GM19452 (cell line): Measurements from ENCODE around the gene POP5.
"Not testable (repeated sequence)": the region's sequence is repeated elsewhere in the genome, so short reads cannot be mapped to it uniquely, and the experiment has no call there.

Experiments used
- ATAC-seq: cut with Tn5 transposase; IDR thresholded peaks from one replicate; pipeline ENCODE4 v1.9.1; 2021; ENCODE audit not compliant: unreplicated experiment

Gene POP5, protein sequence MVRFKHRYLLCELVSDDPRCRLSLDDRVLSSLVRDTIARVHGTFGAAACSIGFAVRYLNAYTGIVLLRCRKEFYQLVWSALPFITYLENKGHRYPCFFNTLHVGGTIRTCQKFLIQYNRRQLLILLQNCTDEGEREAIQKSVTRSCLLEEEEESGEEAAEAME

DNA sequence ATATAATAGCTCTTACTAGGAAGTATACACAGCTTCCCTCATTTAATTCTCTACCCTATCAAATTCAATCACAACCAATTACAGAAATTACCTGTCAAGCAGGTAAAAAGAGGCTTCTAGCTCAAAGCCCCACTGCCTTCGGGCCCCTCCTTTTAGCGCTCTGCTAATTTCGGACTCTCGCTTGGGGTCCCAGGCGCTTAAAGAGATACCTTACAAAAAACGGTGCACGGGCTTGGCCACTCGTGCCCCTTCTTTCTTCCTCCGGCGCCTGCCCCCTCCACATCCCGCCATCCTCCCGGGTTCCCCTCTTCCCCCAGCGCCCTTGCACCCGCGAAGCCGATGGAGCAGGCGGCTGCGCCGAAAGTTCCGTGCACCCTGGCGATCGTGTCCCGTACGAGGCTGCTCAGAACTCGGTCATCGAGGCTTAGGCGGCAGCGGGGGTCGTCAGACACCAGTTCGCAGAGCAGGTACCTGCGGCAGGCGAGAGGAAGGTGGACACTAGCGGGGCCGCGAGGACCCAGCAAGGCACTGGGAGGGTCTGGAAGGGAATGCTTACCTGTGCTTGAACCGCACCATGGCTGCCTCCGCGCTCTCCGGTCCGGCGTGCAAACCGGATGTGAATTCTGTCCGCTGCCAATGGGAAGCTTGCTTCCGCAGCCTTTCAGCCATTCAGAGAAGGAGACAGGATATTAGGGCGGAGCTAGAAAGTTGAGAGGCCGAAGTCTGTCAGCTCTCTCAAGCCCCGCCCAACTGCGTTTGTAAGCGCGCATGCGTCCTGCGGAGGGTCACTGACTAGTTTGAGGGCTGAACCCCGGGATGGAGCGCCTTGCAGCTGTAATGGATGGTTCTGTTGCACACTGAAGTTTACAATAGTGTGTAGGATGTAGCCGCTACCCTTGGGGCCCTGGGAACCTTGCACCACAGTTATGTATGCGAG is at the start of gene POP5:
TSS of gene POP5 (minus strand) at position 616 of the 937 bp plus-strand sequence. CDS start at position 576, 40 bp downstream.
- ATAC-seq: peak; percentile 90

DNA sequence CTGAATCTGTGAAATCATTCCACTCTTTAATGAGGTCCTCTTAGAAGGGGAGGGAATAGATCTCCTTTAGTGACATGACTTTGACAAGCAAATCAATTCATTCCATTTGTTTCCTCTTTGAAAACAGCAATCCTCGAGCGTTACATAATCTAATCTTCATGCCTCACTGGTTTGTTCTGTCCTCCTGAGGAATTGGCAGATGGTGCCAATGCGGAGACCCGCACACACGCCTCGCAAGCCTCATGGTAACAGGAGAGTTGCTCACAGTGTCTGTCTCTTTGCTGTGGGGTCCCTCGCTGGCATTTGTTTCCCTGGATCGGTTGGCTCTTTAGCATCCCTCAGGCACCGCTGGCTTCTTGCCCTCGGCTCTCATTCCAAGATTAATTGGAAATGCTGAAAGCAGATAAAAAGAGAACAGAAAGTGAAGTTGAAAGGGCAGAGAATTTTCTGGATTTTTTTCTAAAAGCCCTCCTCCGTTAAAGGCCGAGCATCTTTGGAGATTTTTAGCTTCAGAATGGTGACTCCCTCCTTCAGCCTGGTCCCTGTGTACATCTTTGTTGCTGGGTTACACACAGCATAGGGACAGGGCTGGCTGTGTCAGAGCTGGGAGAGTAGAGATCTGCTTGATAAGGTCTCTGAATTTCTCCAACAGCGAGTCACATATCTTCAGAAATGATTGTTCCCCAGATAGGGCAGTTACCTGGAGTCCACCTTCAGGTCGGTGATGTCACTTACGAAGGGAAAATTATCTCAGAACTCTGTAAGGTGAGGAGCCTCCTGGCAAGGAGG is 49.1 kb upstream of the POP5 start:
- no peak for ATAC-seq

DNA sequence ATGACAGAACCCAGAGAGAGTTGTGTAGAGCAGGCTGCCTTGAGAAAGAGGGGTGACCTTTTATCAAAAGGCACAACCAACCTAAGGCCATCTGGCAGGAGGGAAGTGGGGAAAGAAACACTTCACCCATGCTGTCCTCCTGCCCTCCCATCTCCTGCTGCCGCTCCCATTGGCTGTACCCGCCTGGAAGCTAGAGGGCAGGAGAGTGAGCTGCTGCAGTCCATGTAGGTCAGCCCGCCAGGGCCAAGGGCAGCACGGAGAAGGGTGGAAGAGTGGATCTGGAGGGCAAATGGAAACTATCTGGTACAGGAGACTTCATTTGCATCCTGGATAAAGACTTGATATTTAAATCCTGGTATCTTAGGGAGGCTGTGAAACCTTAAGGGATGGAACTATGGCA is 47.7 kb upstream of the POP5 start:
- ATAC-seq: no peak

DNA sequence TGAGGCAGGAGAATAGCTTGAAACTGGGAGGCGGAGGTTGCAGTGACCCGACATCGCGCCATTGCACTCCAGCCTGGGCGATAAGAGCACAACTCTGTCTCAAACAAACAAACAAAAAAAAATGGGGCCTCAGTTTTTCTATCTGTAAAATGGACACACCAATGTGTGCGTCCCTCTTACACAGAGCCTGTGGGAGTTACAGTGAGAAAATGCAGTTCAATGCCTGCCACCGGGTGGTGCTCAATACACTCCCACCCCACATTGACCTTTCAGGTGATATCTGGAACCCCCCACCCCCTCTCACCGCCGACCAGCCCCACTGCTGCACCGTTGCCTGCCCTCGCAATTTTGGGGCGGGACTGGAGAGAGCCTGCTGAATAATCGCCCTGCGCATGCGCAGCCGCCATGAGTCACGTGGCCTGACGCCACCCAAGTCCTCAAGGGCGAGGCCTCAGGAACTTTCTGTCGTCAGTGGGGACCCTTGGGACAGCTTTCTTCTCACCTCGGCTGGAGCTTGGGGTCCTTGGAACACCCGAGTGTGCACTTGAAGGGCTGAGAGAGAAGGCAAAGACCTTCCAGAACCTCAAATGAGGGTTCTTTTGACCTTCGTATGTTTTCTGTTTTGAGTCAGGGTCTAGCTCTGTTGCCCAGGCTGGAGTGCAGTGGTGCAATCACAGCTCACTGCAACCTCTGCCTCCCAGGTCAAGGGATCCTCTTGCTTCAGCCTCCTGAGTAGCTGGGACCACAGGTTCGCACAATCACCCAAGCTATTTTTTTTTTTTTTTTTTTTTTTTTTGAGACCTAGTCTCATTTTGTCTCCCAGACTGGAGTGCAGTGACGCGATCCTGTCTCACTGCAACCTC is 44.6 kb upstream of the POP5 start:
- ATAC-seq: no peak

DNA sequence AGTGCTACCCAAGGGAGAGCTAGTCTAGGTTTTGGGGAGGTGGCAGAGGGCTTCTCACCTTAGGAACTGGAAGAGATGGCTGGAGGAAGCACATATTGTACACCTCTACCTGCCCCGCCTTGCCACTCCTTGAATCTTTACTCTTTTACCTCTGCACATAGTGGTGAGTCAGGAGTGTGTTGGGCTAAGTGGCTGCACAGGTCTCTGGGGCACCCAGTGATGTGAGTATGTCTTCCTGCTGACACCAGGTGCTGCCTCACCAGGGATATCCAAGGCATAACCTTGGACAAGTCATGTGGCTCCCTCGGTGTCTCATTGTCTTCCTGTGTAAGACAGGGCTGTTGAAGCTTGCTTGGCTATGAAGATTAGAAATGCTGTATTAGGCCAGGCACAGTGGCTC is 39.4 kb upstream of the POP5 start:
- no peak for ATAC-seq

DNA sequence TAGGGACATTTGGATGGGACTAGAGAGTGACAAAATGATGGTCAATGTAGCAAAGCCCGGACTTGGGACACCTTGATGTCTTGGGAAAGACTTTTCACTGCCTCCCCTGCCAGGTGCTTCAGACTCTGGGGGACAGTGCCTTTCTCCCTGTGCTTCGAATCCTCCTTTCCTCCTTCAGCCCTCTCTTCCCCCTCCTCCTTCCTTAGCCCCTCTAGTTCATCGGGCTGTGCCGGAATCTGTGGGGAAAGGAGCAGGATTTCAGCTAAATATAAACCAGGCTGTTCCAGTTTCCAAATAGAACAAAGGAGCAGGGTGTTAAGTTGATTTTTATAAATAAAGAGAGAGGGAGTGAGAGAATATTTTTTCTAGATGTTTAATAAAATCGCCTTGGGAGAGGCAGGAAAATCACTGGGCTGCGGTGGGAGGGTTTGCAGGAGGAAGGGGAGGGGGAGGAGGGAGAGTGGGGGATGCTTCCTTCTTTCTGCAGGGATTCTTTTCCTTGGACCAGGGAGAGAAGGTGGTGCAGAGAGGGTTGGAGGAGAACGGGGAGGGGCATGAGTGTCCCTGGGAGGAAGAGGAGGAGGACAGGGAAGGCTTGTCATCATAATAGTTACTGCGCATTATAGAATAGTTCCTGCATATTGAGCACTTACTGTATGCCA is 37.9 kb upstream of the POP5 start:
- no peak for ATAC-seq

DNA sequence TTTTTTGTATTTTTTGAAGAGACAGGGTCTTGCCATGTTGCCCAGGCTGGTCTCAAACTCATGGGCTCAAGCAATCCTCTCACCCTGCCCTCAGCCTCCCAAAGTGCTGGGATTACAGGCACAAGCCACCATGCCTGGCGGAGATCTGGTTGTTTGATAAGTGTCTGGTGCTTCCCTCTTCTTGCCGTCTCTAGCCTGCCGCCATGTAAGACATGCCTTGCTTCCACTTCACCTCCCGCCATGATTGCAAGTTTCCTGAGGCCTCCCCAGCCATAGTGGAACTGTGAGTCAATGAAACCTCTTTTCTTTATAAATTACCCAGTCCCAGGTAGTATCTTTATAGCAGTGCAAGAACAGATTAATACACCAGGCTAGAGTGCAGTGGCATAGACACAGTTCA is 36.6 kb upstream of the POP5 start:
- ATAC-seq: not testable (repeated sequence)

DNA sequence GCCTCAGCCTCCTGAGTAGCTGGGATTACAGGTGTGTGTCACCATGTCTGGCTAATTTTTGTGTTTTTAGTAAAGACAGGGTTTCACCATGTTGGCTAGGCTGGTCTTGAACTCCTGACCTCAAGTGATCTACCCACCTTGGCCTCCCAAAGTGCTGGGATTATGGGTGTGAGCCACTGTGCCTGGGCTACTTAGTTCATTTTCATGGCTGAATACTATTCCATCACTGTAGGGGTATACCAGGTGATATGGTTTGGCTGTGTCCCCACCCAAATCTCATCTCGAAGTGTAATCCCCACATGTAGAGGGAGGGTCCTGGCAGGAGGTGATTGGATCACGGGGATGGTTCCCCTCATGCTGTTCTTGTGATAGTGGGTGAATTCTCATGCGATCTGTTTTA is 36.0 kb upstream of the POP5 start:
- not testable (repeated sequence) for ATAC-seq

DNA sequence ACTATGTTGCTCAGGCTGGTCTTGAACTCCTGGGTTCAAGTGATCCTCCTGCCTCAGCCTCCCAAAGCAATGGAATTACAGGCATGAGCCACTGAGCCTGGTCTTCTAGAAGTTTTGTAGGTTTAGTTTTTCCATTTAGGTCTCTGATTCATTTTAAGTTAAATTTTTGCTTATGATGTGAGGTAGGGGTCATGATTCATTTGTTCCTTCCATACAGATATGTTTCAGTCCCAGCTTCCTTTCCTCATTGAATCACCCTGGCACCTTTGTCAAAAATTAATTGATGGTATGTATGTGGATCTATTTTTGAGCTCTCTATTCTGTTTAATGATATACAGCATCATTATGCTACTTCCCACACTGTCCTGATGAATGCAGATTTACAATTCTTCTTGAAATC is 33.6 kb upstream of the POP5 start:
- no peak for ATAC-seq

DNA sequence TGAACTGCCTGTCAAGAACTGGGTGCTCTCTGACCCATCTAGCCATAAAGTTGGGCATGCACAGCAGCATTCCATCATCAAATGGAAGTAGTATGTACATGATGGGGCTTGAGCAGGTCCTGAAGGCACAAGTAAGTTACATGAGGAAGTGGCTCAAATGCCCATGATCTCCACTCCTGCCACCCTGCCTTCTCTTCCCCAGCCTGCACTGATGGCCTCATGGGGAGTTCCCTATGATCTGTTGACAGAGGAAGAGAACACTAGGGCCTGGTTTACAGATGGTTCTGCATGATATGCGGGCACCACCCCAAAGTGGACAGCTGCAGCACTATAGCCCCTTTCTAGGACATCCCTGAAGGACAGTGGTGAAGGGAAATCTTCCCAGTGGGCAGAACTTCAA is 30.3 kb upstream of the POP5 start:
- ATAC-seq: not testable (repeated sequence)

DNA sequence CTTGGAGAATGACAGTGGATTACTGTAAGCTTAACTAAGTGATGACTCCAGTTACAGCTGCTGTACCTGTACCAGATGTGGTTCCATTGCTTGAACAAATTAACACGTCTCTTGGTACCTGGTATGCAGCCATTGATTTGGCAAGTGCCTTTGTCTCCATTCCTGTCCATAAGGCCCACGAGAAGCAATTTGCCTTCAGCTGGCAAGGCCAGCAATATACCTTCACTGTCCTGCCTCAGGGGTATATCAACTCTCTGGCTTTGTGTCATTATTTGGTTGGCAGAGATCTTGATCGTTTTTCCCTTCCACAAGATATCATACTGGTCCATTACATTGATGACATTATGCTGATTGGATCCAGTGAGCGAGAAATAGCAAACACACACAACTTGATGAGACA is 29.4 kb upstream of the POP5 start:
- no peak for ATAC-seq

DNA sequence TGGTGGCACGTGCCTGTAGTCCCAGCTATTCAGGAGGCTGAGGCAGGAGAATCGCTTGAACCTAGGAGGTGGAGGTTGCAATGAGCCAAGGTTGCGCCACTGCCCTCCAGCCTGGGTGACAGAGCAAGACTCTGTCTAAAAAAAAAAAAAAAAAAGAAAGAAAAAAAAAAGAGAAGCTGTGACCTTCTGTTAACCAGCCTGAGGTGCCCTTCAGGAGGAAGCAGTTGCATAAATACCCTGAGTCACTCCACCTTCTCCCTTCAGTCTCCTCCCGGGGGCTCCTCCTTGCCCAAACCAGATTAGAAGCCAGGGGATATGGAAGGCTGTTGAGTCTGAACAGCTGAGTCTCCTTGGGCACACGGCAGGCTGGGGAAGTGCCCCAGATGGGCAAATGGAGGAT is 21.2 kb upstream of the POP5 start:
- not testable (repeated sequence) for ATAC-seq

DNA sequence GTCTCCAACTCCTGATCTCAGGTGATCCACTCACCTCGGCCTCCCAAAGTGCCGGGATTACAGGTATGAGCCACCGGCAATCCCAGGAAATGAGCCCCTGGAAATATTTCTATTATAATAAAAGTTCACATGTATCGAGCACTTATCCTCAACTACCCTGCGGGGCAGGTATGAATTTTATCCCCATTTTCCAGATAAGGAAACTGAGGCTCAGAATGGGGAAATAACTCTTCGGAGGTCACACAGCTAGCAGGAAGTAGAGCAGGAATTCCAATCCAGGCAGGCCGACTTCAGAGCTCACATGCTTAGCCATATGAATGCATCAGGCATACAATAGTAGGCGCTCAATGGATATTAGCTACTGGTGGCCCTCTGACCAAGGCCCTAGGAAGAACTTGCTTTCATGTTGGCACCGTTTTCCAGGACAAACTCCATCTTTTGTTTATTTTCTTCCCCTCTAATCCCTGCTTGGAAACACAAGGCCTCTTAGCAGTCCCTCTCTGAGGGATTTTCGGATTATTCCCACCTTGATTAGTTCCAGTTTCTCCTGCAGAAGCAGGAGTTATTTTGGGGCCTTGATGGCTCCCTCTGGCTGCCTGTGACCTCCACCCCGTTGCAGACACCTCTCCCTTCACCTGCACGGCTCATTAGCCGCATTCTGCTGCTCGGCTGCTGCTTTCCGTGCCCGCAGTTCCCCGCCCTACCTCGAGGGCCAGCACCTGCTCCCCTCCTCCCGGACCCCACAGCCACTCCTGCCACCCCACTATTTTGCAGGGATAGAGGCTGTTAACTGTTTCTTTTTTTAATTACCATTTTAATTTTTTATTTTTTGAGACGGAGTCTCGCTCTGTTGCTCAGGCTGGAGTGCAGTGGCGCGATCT is 18.7 kb upstream of the POP5 start:
- no peak for ATAC-seq

DNA sequence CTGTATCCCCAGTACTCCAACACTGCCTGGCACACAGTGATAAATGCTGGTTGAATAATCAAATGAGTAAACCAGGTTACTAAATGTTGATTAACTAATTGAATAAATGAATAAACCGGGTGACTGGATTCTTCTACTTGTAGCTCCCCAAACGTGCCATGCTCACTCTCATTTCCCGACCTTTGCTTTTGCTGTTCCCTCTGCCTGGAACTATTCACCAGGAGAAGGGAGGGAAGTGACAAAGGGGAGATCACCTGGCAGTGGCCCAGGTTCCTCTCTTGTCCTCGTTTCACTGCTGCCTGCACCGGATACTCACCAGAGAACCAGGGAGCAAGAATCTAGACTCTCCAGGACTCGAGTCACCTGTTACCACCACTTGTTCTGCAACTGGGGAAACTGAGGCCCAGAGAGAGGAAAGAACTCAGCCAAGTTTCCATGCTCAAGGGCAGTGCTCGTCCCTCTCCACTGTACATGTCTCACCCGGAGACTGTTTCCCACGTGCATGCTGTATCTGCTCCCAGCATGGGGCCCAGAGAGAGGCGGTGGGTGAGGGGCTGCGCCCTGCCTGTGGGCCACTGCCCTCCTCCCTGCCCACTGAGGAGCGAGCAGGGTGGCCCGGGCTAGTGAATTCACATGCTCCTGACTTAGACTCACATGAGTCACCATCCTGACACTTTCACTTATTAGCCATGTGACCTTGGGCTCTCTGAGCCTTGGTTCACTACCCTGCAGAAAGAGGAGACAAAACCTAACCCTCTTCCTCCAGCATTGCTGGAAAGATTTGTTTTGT is 17.7 kb upstream of the POP5 start:
- no peak for ATAC-seq

DNA sequence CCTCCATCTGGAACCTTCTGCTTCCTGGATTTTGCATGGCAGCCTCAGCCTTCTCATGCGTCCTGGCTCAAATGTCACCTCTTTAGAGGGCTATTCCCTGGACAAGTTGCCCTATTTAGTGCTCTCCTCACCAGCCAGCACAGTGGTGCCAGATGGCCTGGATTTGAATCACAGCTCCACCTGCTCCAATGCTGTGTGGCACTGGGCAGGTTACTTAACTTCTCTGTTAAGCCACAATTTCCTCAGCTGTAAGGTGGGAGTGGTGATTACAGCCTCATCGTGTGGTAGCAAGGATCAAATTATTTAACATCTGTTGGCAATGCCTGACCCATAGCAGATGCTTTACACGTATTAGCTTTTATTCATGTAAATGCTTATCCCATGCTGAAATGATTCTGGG is 16.7 kb upstream of the POP5 start:
- no peak for ATAC-seq

DNA sequence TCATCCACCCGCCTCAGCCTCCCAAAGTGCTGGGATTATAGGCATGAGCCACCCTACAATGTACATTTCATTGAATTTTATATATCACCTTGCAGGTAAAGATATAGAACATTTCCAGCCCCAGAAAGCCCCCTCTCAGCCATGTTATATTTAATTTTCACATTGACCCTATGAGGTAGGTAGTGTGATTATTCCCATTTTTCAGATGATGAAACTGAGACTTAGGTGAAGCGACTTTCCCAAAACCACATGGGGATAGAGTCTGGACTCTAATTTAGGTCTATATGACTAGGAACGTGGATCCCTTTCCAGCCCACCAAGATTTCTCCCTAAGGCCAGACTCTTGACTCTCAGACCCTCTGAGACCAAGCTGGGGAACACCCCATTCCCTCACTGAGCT is 15.7 kb upstream of the POP5 start:
- no peak for ATAC-seq

DNA sequence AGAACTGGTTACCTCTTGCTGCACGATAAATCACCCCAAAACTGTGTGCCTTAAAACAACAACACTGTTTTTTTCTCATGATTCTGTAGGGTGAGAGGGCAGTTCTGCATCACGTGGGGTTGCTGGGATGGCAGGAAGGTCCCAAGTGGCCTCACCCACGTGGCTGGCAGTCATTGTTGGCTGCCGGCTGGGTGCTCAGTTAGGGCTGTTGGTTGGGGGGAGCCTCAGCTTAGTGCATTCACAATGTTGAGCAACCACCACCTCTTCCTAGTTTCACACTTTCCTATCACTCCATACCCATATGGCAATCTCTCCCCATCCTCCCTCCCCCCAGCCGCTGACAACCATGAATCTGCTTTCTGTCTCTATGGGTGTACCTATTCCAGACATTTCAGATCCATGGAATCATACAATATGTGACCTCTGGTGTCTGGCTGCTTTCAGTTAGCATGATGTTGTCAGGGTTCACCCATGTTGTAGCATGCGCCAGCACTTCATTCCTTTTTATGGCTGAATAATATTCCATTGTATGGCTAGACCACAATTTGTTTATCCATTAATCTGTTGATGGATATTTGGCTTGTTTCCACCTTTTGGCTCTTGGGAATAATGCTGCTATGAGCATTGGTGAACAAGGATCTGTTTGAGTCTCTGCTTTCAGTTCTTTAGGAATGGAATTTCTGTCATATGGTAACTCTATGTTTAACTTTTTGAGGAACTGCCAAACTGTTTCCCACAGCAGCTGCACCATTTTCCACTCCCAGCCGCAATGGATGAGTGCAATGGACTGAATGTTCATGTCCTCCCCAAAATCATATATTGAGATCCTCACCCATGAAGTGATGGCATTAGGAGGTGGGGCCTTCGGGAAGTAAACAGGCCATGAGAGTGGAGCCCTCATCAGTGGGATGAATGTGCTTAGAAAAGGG is 11.2 kb upstream of the POP5 start:
- no peak for ATAC-seq
